OCI-M1 (cell line): ENCODE data around the gene SPIRE1.
"Not testable (repeated sequence)": the region's sequence is repeated elsewhere in the genome, so short reads cannot be mapped to it uniquely, and the experiment has no call there.

Experiments used
- DNase-seq: peaks from one replicate; lab custom pipeline; 2025; lab: John Stamatoyannopoulos, UW

SPIRE1 gene

DNA sequence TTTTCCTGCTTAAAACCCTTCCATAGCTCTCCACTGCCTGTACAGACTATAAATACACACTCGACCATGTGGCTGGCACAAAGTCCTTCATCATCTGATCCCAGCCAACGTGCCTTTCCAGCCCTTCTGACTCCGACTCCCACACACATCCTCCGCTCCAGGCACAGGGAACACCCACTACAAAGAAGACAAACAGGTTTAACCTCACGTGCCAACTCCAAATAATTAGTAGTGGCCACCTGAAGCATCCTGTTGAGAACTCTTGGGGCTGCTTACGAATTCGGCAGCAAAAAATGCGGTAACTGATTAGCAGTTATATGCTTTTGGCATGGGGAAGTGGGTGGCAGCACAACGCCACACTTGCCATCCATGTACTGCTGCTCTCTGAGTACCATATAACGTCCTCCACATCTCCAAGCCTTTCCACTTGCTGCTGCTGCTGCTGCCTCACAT, 12.1 kb downstream of the SPIRE1 start:
- DNase-seq = no peak

DNA sequence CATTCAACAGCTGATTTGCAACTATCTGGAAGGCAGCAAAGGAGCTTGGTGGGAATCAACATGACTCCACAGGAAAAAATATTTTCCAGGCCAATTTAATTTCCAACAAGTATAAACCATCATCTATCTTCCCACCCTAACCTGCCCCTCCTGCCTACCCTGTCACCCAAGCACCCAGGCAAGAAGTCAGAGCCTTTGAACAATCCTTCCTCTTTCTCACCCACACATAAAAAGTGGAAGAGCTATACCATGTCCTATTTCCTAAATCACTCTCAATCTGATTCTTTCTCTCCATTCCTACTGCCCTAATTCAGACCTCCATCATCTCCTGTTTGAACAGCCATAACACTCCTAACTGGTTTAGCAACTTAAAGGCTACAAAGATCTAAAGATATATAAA, 12.7 kb downstream of the SPIRE1 start:
- no peak for DNase-seq

DNA sequence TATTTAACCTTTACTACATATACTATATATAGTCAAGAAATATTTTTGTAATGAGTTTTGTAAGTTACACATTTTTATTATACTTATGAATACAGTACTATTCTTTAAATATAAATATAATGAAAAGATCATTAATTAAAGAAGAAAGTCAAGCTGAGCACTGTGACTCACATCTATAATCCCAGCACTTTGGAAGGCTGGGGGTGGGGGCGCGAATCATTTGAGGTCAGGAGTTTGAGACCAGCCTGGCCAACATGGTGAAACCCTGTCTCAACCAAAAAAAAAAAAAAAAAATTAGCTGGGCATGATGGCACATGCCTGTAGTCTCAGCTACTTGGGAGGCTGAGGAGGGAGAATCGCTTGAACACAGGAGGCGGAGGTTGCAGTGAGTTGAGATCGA, 14.2 kb downstream of the SPIRE1 start:
- not testable (repeated sequence) for DNase-seq

DNA sequence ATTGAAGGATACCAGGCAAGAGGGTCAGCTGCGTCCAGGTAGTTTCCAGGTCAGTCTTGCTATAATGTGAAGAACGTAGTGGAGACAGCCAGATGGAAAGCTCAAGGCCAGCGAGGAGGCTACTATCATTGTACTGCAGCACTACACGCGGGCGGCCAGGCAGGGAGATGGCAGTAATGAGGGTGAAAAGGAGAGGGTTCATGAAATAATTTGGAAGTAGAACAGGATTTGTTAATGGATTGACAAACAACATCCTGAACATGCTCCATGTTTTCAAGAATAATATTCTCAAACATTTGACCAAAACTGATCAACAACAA, 17.1 kb downstream of the SPIRE1 start:
- no peak for DNase-seq

DNA sequence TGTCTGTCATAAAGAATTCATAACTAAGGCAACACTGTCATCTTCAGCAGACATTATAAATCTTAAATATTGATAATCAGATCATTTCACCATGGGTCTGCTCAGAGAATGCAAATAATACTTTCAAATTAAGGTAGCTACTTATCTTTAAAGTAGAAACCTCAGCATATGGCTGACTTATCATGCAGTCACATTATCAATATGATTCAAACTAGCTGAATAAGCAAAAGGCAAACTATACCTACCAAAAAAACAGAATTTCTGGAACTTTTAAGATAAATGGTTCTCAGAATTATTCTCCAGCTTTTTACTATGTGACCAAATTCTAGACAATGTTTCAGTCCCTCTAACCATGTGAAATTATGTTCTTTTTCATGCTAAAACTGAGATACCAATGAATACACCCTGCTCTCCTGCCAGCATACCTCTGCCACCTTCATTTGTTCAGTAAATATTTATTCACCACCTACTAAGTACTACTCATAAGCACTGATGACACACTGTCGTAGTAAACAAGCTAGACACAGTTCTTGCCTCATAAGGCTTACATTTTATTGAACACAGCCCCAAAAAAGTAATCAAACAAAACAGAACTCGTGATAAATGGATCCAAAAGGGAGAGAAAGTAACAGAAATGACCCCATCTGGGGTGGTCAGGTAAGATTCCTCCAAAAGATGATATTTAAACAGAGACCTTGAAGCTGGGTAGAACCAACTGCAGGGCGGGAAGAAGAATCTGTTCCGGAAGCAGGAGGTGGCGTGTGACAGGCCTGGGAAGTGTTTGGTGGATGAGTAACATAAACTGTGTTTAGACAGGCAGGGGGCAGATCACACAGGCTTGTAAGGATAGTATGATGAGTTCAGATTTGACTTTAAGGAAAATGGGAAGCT, 17.7 kb downstream of the SPIRE1 start:
- no peak for DNase-seq

DNA sequence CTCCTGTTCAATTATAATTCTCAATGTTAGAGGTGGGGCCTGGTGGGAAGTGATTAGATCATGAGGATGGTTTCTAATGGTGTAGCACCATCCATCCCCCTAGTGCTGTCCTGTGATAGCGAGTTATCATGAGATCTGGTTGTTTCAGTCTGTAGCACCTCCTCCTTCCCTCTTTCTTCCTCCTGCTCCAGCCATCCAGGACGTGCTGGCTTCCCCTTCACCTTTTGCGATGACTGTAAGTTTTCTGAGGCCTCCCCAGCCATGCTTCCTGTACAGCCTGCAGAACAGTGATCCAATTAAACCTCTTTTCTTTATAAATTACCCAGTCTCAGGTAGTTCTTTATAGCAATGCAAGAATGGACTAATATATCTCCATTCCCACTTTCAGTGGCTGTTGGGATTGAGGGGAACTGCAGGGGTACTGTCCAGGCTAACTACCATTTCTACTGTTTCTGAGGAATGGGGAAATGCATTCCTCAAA, 19.2 kb downstream of the SPIRE1 start:
- no peak for DNase-seq

DNA sequence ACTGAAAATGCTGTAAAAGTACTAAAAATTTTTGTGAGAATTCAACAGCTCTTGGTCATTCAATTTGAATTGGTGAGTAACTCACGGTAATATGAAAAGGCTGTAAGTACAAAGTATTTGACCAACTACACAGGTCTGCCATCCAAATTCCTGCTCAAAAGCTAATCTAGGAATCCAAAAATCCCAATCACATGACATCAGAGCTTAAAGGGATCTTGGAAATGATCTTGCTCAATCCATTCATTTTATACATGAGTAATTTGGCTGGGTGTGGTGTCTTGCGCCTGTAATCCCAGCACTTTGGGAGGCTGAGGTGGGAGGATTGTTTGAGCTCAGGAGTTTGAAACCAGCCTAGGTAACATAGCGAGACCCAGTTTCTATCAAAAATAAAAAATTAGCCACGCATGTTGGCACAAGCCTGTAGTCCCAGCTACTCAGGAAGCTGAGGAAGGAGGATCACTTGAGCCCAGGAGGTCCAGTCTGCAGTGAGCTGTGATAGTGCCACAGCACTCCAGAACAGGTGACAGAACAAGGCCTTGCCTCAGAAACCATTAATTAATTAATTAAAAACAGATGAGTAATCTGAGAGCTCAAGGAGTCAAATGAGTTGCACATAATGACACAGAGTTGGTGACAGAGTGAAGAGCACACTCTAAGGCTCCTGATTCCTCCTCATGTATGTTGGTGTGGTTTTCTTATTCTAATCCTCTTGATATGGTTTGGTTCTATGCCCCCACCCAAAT, 19.8 kb downstream of the SPIRE1 start:
- no peak for DNase-seq

DNA sequence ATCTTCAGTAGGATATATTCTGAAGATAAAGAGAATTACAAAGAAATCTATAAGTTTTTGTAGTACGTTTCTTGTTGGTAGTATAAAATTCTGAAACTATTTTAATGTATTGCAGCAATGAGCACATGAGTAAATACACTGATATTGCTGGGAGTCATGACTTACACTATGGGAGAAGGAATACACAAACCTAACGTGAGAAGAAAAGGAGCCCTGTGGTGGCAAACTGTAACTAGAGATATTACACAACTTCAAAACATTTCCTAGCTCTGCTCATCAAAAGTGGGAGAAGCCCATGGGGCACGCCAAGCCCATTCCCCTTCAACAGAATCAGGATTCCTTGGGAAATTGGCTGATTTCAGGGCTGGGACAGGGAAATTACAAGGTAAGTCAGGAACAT, 20.5 kb downstream of the SPIRE1 start:
- no peak for DNase-seq

DNA sequence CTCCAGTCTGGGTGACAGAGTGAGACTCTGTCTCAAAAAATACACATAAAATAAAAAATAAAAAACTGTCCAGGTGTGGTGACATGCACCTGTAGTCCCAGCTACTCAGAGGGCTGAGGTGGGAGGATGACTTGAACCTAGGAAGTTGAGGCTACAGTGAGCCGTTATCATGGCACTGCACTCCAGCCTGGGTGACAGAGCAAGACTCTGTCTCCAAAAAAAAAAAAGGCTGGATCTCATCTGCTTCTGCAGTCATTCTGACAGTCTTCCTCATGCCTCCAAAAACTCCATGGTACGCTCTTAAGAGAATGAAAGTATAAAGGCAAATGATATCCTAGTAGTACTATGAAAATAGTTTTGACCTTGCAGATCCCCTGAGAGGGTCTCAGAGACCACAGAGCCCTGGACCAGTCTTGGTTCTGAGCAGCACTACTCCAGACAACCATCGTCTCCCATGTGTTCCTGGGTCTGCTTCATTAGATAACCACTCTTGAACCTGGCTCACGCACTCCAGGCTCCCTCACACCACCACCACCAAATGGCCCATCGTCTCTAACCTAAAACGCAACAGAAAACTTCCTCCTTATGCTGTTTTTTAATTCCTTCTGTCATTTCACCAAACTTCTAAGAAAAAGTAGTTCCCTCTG, 26.0 kb downstream of the SPIRE1 start:
- no peak for DNase-seq

DNA sequence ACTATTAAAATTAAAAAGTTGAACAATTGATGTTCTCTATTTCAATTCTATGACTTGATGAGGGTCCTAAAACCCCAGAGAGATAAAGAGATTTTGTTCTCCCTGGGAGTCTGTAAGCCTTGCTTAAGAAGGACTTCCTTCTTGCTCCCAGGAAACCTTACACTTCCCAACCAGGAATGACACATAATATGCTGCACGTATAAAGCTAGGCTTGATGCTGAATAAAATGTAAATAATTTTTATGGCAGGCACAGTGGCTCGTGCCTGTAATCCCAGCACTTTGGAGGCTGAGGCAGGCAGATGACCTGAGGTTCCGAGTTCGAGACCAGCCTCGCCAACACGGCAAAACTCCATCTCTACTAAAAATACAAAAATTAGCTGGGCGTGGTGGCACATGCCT, 27.8 kb downstream of the SPIRE1 start:
- no peak for DNase-seq

DNA sequence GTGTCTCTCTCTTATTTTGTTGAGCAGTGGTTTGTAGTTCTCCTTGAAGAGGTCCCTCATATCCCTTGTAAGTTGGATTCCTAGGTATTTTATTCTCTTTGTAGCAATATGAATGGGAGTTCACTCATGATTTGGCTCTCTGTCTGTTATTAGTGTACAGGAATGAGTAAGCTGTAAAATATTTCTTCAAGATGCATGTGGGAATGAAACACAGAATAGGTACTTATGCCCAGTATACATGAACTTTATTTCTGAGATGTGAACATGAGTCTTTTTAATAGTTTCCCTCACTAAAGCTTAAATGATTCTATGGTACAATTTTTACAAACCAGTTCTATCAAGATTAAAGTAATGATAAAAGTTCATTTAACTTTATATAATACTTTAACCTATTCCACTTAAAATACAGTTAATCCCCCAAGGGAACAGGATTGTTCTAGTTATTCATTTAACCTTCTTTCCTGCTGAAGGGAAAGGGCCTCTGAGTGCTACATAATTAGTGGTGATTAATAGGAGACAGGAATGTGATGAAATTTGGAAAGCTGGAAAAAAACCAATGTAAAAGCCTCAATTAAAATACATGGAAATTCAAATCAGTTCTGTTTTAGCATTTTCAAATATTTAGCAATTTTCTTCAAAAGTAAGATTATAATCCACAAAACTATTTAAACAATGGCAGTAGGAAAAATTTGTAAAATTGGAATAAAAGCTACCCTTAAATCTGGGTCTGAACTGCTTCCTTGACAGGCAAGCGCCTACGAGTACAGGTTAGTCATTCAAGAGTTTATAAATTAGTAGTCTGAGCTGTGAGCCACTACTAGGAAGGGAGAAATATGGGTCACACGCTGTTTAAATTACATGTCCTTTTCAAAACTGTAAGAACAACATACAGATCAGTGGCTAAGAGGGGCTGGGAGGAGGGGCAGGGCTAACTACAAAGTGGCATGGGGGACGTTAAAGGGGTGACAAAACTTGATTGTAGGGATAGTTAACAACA, 28.9 kb downstream of the SPIRE1 start:
- no peak for DNase-seq

DNA sequence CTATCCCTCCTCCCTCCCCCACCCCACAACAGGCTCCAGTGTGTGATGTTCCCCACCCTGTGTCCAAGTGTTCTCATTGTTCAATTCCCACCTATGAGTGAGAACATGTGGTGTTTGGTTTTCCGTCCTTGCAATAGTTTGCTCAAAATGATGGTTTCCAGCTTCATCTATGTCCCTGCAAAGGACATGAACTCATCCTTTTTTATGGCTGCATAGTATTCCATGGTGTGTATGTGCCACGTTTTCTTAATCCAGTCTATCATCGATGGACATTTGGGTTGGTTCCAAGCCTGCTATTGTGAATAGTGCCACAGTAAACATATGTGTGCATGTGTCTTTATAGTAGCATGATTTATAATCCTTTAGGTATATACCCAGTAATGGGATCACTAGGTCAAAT, 30.7 kb downstream of the SPIRE1 start:
- DNase-seq = not testable (repeated sequence)

DNA sequence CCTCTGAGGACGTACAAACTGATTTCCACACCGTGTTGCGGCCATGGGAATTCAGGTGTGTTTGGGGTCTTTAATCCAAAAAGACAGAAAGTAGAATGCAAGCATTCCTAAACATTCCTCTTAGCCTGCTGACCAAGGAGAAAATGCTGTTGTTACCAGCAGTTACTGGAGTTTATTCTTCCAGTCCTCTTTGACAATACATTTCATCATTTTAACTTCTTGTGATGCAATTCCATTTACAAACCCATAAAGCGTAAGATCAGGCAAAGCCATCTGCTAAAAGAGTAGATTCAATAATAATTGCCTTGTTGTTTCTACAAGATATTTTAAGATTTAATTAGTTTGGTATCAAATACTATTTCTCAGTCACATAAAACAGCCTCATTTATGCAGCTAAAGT, 32.7 kb downstream of the SPIRE1 start:
- peak; percentile 18 for DNase-seq

DNA sequence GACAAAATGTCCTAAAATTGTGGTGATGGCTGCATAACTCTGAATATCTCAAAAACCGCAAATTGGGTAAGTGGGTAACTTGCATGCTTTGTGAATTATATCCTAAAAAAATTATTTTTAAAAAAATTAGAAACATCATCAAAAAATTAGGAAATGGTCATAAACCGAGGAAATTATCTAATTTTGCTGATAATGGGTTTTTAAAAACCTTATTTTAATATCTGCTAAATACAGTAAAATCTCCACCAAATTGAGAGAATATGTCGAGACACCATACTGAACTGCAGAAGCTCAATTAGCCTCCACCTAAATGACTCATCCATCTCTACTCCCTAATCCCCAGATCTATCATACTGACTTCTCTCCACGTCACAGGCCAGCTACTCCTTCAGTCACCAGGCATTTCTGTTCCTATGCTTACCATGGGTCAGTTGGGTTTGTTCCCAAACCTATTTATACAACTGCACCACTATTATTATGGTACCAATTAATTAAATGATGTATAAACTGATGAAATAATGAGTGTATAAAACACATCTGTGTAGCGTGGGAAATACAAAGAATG, 36.1 kb downstream of the SPIRE1 start:
- DNase-seq = no peak

DNA sequence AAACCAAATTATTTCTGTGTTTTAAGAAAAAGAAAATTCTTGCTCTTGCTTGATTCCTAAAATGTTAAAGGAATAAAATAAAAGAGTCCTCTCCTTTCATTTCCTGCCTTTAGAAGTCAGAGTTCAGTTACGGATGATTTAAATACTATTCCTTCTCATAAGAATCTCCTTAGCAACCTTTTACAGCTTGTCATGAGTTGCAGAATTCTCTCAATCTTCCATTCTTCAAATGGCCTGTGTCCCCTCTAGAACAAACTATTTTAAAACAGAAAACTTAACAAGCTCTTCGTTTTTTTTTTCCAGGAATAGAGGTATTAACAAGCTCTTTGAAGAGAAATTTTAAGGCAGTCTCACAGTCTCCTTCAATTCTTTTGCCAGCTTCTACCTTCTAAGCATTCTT, 42.2 kb downstream of the SPIRE1 start:
- DNase-seq = no peak

DNA sequence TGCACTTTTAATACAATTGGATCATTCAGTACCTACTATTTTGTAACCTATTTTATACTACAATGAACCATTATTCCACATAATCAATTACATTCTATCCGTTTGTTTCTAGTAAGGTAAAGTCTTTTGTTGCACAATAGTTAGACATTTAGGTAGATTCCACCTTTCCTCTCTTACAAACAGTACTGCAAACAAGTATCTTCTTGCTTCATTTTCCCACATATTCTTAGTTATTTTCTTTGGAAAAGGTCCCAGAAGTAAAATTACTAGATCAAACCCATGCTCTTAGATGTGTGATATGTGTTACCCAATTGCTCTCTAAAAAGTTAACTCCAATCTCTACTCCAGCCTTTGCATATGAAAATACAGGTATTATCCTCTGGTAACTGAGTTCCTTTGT, 49.6 kb downstream of the SPIRE1 start:
- DNase-seq = no peak

DNA sequence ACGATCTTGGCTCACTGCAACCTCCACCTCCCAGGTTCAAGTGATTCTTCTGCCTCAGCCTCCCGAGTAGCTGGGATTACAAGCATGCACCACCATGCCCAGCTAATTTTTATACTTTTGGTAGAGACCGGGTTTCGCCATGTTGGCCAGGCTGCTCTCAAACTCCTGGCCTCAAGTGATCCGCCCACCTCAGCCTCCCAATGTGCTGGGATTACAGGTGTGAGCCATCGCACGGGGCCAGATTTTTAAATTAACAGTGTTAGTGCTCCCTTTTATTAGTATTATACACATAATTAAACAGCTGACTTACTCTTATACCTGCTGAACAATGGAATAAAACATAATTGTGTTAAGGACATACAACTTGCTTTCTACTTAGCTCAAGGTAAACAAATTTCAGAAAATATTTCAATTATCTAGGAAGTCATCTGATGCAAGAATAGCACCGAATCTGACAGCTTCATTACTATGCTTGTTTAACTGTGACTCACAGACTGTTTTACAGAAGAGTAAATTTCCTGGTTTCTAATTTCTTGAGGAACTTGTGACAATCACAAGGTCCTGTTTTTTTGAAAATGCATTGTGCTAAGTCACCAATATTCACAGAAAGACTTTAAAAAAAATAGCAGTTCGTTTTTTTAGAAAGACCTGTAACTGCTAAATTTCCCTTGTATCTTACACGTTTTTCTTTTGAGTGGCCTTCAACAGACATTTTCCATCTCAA, 51.2 kb downstream of the SPIRE1 start:
- peak; percentile 77 for DNase-seq

DNA sequence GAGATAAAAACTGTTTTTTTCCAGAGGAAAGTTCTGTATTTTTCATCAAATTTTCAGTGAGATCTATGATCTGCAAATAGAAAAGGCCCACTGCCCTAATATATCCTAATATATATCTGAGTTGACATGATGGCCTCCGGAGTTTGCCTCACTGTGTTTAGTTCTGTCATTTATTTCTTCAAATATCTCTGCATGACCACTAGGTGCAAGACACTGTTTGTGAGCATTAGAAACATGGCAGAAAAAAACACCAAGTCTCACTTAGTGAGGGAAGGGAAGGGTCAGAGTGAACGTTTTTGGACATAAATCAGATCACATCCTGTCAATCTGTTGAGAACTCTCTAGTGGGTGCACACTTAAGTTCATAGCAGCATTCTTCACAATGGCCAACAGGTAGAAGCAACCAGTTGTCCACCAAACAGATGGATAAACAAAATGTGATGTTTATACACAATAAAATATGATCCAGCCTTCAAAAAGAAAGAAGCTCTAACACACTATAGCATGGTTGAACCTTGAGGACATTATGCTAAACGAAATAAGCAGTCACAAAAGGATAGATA, 53.4 kb downstream of the SPIRE1 start:
- peak; percentile 25 for DNase-seq

DNA sequence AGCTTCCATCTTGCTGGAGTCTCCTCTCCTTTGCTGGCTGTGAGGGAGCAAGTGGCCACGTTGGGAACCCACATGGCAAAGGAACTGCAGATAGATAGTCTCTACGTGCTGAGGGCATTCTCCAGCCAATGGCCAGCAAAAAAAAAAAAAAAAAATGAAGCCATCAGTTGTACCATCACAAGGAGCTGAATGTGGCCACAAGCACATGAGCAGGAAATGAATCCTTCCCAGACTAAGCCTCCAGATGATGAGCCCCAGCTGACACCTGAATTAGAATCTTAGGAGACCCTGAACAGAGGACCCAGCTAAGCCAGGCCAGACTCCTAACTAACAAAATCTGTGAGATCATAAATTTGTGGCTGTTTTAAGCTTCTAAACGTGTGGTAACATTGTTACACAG, 57.9 kb downstream of the SPIRE1 start:
- DNase-seq = no peak

DNA sequence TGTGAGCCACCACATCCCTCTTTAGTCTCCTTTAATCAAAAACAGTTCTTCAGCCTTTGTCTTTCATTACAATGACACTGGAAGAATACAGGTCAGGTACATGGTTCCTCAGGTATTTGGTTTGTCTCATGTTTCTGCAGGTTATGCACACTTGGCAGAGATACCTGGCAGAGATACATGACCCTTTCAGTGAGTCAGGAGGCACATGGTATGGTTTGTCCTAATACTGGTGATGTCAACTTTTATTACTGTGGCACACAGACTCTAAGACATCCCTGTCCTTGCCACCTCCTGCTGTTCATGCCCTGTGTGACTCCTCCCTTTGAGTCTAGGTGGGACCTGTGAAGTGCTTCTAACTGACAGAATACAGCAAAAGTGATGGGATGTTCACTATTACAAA, 58.4 kb downstream of the SPIRE1 start:
- DNase-seq = no peak
